H1 (cell line): Measurements from ENCODE around the gene PMS1. TPM values are rescaled to one million over a fixed set of nuclear protein-coding genes. Genes with fewer than 3 reads are reported as not detected.

Experiments used
- CTBP2 ChIP-seq: IDR thresholded peaks from 2 replicates; pipeline ENCODE4 v1.7.0; 2011; ENCODE audit warnings: borderline replicate concordance, mild to moderate bottlenecking, moderate library complexity, mixed read lengths, low read length; ENCODE audit not compliant: insufficient read depth, insufficient read length
- polyA plus RNA-seq, 7 experiments: library from polyadenylated mRNA; depleted of rRNA in 3 of 7; stranded (reverse) in 5 of 7; unstranded in 2 of 7; fragments of >200 nt in 5 of 7; fragments of 200-250 nt in 2 of 7; gene quantifications; 1 replicate in 5 of 7; 2 replicates in 1 of 7; 4 replicates in 1 of 7; pipeline versions ENCODE4 v1.2.1 to v1.2.3, GENCODE V29; 2011 to 2013; ENCODE audit warnings: missing spikeins in 2 of 7, mixed read lengths in 2 of 7
- total RNA-seq: library from RNA; stranded (reverse); fragmentation: NEBNext Ultra II Directional; extraction: Animal tissue kit (Norgen Biotek cat#: 25700); gene quantifications from 2 replicates; pipeline ENCODE4 v1.2.1, GENCODE V29; 2021

The PMS1 gene
- total and polyA plus RNA-seq, 2 of the 8 experiments (the other 6 are each of a cell fraction or from before 2014, with no cell fraction given) = 13.1 to 59.7 TPM

GRCh38 chr2:189798312-189799029 lies 14.2 kb downstream of the PMS1 start (continued):
- no peak for TF ChIP-seq CTBP2
- TF ChIP-seq, all 59 proteins: peak for 2
